ENCODE measurements around the gene ADD3. TPM values are rescaled to one million over a fixed set of nuclear protein-coding genes. Genes with fewer than 3 reads are reported as not detected.

Gene ADD3
- total RNA-seq, 1 experiment from 2014 or later: 59.9 TPM

GRCh38 chr10:110083884-110084283 lies 76.1 kb downstream of the ADD3 start:
- TF ChIP-seq, protein P1, sequence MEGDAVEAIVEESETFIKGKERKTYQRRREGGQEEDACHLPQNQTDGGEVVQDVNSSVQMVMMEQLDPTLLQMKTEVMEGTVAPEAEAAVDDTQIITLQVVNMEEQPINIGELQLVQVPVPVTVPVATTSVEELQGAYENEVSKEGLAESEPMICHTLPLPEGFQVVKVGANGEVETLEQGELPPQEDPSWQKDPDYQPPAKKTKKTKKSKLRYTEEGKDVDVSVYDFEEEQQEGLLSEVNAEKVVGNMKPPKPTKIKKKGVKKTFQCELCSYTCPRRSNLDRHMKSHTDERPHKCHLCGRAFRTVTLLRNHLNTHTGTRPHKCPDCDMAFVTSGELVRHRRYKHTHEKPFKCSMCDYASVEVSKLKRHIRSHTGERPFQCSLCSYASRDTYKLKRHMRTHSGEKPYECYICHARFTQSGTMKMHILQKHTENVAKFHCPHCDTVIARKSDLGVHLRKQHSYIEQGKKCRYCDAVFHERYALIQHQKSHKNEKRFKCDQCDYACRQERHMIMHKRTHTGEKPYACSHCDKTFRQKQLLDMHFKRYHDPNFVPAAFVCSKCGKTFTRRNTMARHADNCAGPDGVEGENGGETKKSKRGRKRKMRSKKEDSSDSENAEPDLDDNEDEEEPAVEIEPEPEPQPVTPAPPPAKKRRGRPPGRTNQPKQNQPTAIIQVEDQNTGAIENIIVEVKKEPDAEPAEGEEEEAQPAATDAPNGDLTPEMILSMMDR (conservative IDR thresholded peaks at IDR 0.05): no peak
- Histone ChIP-seq H2AK5ac (ENCODE audit: insufficient read length, low read length) (no peak overlapping the region), H3K9ac (ENCODE audit: extremely low read depth, insufficient read length, low read length) (no peak overlapping the region), H2AFZ (ENCODE audit: low read length) (no peak overlapping the region), H2BK20ac (ENCODE audit: low read depth, low read length, poor library complexity, severe bottlenecking) (no peak overlapping the region), H3K4me2 (ENCODE audit: insufficient read depth, insufficient read length, low read length) (no peak overlapping the region), H4K5ac (ENCODE audit: insufficient read length, low read depth, low read length) (no peak overlapping the region), H2BK15ac (ENCODE audit: low read depth, low read length) (no peak overlapping the region), H4K8ac (replicated peaks; ENCODE audit: insufficient read length, low read depth, low read length) (no peak overlapping the region), H2BK12ac (ENCODE audit: insufficient read length, low read depth, low read length) (no peak overlapping the region), H3K23me2 (ENCODE audit: insufficient read length, low read depth, low read length, poor library complexity, severe bottlenecking) (no peaks in the 10 kb centered on the region), H3K14ac (ENCODE audit: insufficient read depth, low read length) (no peak overlapping the region), H2BK5ac (ENCODE audit: insufficient read length, low read length) (no peak overlapping the region), H3K18ac (ENCODE audit: insufficient read length, low read depth, low read length) (no peak overlapping the region), H4K20me1 (ENCODE audit: control insufficient read depth, insufficient read depth, insufficient read length) (no peaks in the 10 kb centered on the region), H3K56ac (ENCODE audit: insufficient read length, low read depth, low read length) (no peak overlapping the region), H3T11ph (ENCODE audit: low read length) (no peak overlapping the region), H3K27ac (ENCODE audit: insufficient read length, low read depth, low read length) (no peak overlapping the region), H3K79me1 (ENCODE audit: insufficient read depth, low read depth, low read length, poor library complexity, severe bottlenecking) (no peaks in the 10 kb centered on the region), H2BK120ac (ENCODE audit: low read depth, low read length, poor library complexity, severe bottlenecking) (no peak overlapping the region), H3K79me2 (ENCODE audit: insufficient read depth, low read length) (no peaks in the 10 kb centered on the region), H3K4ac (ENCODE audit: low read depth, low read length) (no peak overlapping the region), H3K27me3 (ENCODE audit: insufficient read depth, low read length) (no peaks in the 10 kb centered on the region), H3K23ac (ENCODE audit: insufficient read length, low read depth, low read length) (no peak overlapping the region), H3K4me1 (ENCODE audit: insufficient read depth, low read length) (peaks cover 5% of the 10 kb centered on the region; the same call in 1 of the 2 replicates), H4K91ac (ENCODE audit: insufficient read length, low read depth, low read length) (no peak overlapping the region), H3K9me3 (ENCODE audit: control insufficient read depth, low read depth, low read length) (no peaks in the 10 kb centered on the region)
- Mint-ChIP-seq H3K36me3 (ENCODE audit: insufficient read depth in 1 of 3, low read depth in 3 of 3) (peaks cover 0 to 2% (median 0%) of the 10 kb centered on the region in 3 experiments; a peak in 1 of 7 replicates), H3K27me3 (ENCODE audit: low read depth) (no peaks in the 10 kb centered on the region), H3K9me3 (no peaks in the 10 kb centered on the region), H3K4me1 (peaks cover 24 to 34% of the 10 kb centered on the region in 2 experiments), H3K4me3 (no peak overlapping the region), H3K27ac (peak overlapping the region in 2 of 3 experiments; percentile 59 to 66; a peak in 3 of 7 replicates)
- DNase-seq: no peak

Measured in H9 (cell line).